Natural killer cell (primary cell): Measurements from ENCODE around the gene TRABD. TPM values are rescaled to one million over a fixed set of nuclear protein-coding genes. Genes with fewer than 3 reads are reported as not detected.

Experiments used
- ATAC-seq, 3 donors: fragments of 150-1000 bp in 2 of 3; fragments of 200-7000 bp in 1 of 3; cut with Tn5 transposase; 1 replicate in 1 of 3; 2 replicates in 2 of 3; pipeline ENCODE4 v1.10.0; 2021; ENCODE audit warnings: mild to moderate bottlenecking in 2 of 3, moderate library complexity in 2 of 3
- DNase-seq, 2 donors: peaks; one replicate each; pipeline versions ENCODE4 v3.0.0 to v3.0.0-alpha.2; 2013 to 2021; ENCODE audit warnings: mixed read lengths in 1 of 2
- H3K27ac ChIP-seq: one replicate; pipeline ENCODE4 v1.5.1; 2013; ENCODE audit warnings: mild to moderate bottlenecking, low read length
- H3K27me3 ChIP-seq: one replicate; pipeline ENCODE4 v1.6.1; 2013; ENCODE audit warnings: low read length; ENCODE audit not compliant: control insufficient read depth, insufficient read depth
- H3K36me3 ChIP-seq: one replicate; pipeline ENCODE4 v1.6.1; 2013; ENCODE audit warnings: low read length; ENCODE audit not compliant: control insufficient read depth, insufficient read depth
- H3K4me1 ChIP-seq: one replicate; pipeline ENCODE4 v1.6.1; 2013; ENCODE audit warnings: low read length; ENCODE audit not compliant: control insufficient read depth, insufficient read depth
- H3K4me3 ChIP-seq: one replicate; pipeline ENCODE4 v1.5.1; 2013; ENCODE audit warnings: low read length
- H3K9me3 ChIP-seq: one replicate; pipeline ENCODE4 v1.6.1; 2013; ENCODE audit warnings: low read length; ENCODE audit not compliant: control insufficient read depth, insufficient read depth
- H3K27ac Mint-ChIP-seq, 2 donors: one replicate each; pipeline ENCODE4 v1.8.0; 2022; ENCODE audit warnings: mild to moderate bottlenecking in 2 of 2, mixed read lengths in 2 of 2, moderate library complexity in 1 of 2
- H3K27me3 Mint-ChIP-seq, 2 donors: one replicate each; pipeline ENCODE4 v1.8.0; 2022; ENCODE audit warnings: low read depth in 2 of 2, mixed read lengths in 2 of 2
- H3K36me3 Mint-ChIP-seq: one replicate; pipeline ENCODE4 v1.8.0; 2022; ENCODE audit warnings: mixed read lengths
- H3K4me1 Mint-ChIP-seq, 2 donors: one replicate each; pipeline ENCODE4 v1.8.0; 2022; ENCODE audit warnings: mixed read lengths in 2 of 2
- H3K4me3 Mint-ChIP-seq: one replicate; pipeline ENCODE4 v1.8.0; 2022; ENCODE audit warnings: mild to moderate bottlenecking, moderate library complexity, mixed read lengths
- H3K9me3 Mint-ChIP-seq, 2 donors: one replicate each; pipeline ENCODE4 v1.8.0; 2022; ENCODE audit warnings: mixed read lengths in 2 of 2
- CTCF ChIP-seq: fragments of 200-600 bp; IDR thresholded peaks from one replicate; pipeline ENCODE4 v1.8.0; 2022; ENCODE audit warnings: antibody characterized with exemption
- WGBS: methylation state at CpG from one replicate; pipeline ENCODE4 v1.1.7; 2013; ENCODE audit warnings: missing lambda C conversion rate; ENCODE audit not compliant: insufficient coverage; 5-methylcytosine and 5-hydroxymethylcytosine counted together
- intact Hi-C: fragments of 100-400 bp; cut with micrococcal nuclease; formaldehyde crosslinking; loops from one replicate; pipeline ENCODE4 v1.14.2; 2022
- total RNA-seq, 4 donors: library from RNA; stranded (reverse); fragments of 120-200 nt in 1 of 4; gene quantifications; one replicate each; pipeline versions ENCODE4 v1.2.3 to v1.2.4, GENCODE V29; 2013 to 2022

The TRABD gene
- total RNA-seq, 3 donors from 2014 or later (not counting 1 experiment from before 2014, with no cell fraction given) = 129 to 138 (median 132) TPM

- H3K4me3 ChIP-seq = peak within 1 kb of the TSS; percentile 66
- intact Hi-C loops = no loop called here
- H3K4me3 Mint-ChIP-seq = peak within 1 kb of the TSS; percentile 99
Measured at GRCh38 chr22:50244420-50245213, 58.9 kb downstream of the TRABD start, which contains the start of gene TUBGCP6. Gene TUBGCP6 (minus strand): TSS chr22:50245023. CDS start chr22:50244459, 564 bp downstream.

GRCh38 chr22:50245214-50246072 is 59.7 kb downstream of the TRABD start:
- WGBS = 18% methylated on average over 53 of the region's 53 CpGs
- Histone ChIP-seq H3K4me1 (peaks cover 82% of the 10 kb centered on the region), H3K4me3 (peak overlapping the region; percentile 66), H3K27ac (peak overlapping the region; percentile 87), H3K27me3 (no peaks in the 10 kb centered on the region), H3K9me3 (no peaks in the 10 kb centered on the region), H3K36me3 (peaks cover 21% of the 10 kb centered on the region)
- Mint-ChIP-seq H3K36me3 (no peaks in the 10 kb centered on the region), H3K27ac (peak overlapping the region; percentile 96 to 98), H3K27me3 (no peaks in the 10 kb centered on the region), H3K4me3 (peak overlapping the region; percentile 99), H3K4me1 (peaks cover 23 to 42% of the 10 kb centered on the region in 2 donors), H3K9me3 (no peaks in the 10 kb centered on the region)
- ATAC-seq = no peak
- intact Hi-C loops = no loop called here
- DNase-seq = no peak
- no peak for TF ChIP-seq CTCF

More at GRCh38 chr22:50244420-50245213, 58.9 kb downstream of the TRABD start, which contains the start of gene TUBGCP6:
- Histone ChIP-seq H3K4me1 (peaks cover 73% of the 10 kb centered on the region), H3K36me3 (peaks cover 27% of the 10 kb centered on the region), H3K9me3 (no peaks in the 10 kb centered on the region), H3K27me3 (no peaks in the 10 kb centered on the region), H3K27ac (peak within 1 kb of the TSS; percentile 87)
- H3K27ac Mint-ChIP-seq = peak within 1 kb of the TSS; percentile 96 to 98
- H3K27me3 Mint-ChIP-seq = no peaks in the 10 kb centered on the region
- ATAC-seq (peak; percentile 78 to 91 (median 81)), DNase-seq (peak; percentile 94 to 96)
- no peak for TF ChIP-seq CTCF
- under 1% methylated on average over 76 of the region's 76 CpGs for WGBS
- no peaks in the 10 kb centered on the region for H3K9me3 Mint-ChIP-seq
- H3K36me3 Mint-ChIP-seq = no peaks in the 10 kb centered on the region
- peaks cover 23 to 34% of the 10 kb centered on the region in 2 donors for H3K4me1 Mint-ChIP-seq

- peak overlapping the region; percentile 53 for H3K4me3 Mint-ChIP-seq
- H3K4me1 Mint-ChIP-seq = peaks cover 16 to 36% of the 10 kb centered on the region in 2 donors
- Histone ChIP-seq H3K27me3 (no peaks in the 10 kb centered on the region), H3K27ac (no peak overlapping the region), H3K9me3 (no peaks in the 10 kb centered on the region), H3K36me3 (peaks cover 21% of the 10 kb centered on the region), H3K4me3 (no peak overlapping the region), H3K4me1 (peaks cover 82% of the 10 kb centered on the region)
- DNase-seq (no peak), ATAC-seq (no peak)
- intact Hi-C loops = no loop called here
- WGBS = 95% methylated on average over 20 of the region's 20 CpGs
- H3K9me3 Mint-ChIP-seq = no peaks in the 10 kb centered on the region
- no peaks in the 10 kb centered on the region for H3K27me3 Mint-ChIP-seq
- H3K36me3 Mint-ChIP-seq = no peaks in the 10 kb centered on the region
- no peak for TF ChIP-seq CTCF
- peak overlapping the region; percentile 65 to 98 for H3K27ac Mint-ChIP-seq
Measured at GRCh38 chr22:50246242-50247175, 60.8 kb downstream of the TRABD start.
